NB4 (cell line): ENCODE results near the gene JMJD6.

Source experiments
- DNase-seq: peaks from one replicate; pipeline ENCODE4 v3.0.0; 2010; ENCODE audit warnings: low read depth
- H3K4me3 ChIP-seq: one replicate; pipeline ENCODE4 v1.5.1; 2011; ENCODE audit warnings: mild to moderate bottlenecking, low read depth, low read length, moderate library complexity
- CTCF ChIP-seq: IDR thresholded peaks from one replicate; pipeline ENCODE4 v1.5.1; 2012; ENCODE audit warnings: low read depth, low read length
- MYC ChIP-seq: IDR thresholded peaks from 2 replicates; pipeline ENCODE4 v1.6.1; 2011; ENCODE audit warnings: low read depth, low read length
- POLR2A ChIP-seq: IDR thresholded peaks from 2 replicates; pipeline ENCODE4 v1.6.1; 2011; ENCODE audit warnings: mild to moderate bottlenecking; ENCODE audit not compliant: insufficient read length; ENCODE audit errors: extremely low read depth
- TF ChIP-seq, protein P1 (sequence below): IDR thresholded peaks from 2 replicates; pipeline ENCODE4 v1.6.1; 2011; ENCODE audit warnings: low read depth, low read length

The JMJD6 gene

DNA sequence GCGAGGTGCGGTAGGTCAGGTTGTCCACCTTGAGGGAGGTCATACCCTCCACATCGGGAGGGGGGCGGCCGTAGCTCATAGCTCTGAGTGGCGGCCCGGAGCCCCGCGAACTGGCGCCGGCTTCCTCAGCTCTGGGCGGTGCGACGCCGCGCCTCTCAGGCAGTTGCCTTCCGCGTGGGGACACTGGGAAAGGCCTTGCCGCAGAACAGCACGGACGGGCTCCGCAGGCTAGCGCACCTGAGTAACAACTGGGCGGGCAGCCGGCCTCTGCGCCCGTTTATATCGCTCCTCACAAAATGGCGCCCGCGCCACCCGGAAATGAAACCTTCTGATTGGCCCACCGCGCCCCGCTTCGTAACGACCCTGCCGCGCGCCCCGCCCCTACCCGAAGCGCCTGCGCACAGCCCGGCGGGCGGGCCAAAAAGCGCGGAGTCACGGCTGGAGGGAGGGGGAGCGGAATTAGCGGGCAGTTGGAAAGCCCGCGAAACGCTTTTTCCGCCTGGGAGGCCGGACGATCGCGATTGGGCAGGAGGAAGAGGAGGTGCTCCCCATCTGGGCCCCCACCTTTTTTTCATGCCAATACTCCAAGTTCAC is 10.8 kb upstream of the JMJD6 start, which contains the start of gene SRSF2:
Gene SRSF2, minus strand, starts transcription at position 250 of the 594 bp plus-strand sequence. Its CDS starts 171 bp downstream, at position 79.
- TF ChIP-seq POLR2A = peak; percentile 100
- peak; percentile 88 for TF ChIP-seq MYC
- TF ChIP-seq, protein P1, sequence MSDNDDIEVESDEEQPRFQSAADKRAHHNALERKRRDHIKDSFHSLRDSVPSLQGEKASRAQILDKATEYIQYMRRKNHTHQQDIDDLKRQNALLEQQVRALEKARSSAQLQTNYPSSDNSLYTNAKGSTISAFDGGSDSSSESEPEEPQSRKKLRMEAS = peak; percentile 50
- TF ChIP-seq CTCF = no peak
- peak; percentile 99 for DNase-seq
- peak within 1 kb of the TSS; percentile 100 for H3K4me3 ChIP-seq

GRCh38 chr17:76736349-76737081 is 10.1 kb upstream of the JMJD6 start:
- H3K4me3 ChIP-seq = peak overlapping the region; percentile 100
- peak; percentile 65 for DNase-seq
- TF ChIP-seq CTCF (no peak), POLR2A (peak; percentile 29), MYC (peak; percentile 50; the same call in 1 of the 2 replicates)
- TF ChIP-seq, protein P1 = peak; percentile 86

DNA sequence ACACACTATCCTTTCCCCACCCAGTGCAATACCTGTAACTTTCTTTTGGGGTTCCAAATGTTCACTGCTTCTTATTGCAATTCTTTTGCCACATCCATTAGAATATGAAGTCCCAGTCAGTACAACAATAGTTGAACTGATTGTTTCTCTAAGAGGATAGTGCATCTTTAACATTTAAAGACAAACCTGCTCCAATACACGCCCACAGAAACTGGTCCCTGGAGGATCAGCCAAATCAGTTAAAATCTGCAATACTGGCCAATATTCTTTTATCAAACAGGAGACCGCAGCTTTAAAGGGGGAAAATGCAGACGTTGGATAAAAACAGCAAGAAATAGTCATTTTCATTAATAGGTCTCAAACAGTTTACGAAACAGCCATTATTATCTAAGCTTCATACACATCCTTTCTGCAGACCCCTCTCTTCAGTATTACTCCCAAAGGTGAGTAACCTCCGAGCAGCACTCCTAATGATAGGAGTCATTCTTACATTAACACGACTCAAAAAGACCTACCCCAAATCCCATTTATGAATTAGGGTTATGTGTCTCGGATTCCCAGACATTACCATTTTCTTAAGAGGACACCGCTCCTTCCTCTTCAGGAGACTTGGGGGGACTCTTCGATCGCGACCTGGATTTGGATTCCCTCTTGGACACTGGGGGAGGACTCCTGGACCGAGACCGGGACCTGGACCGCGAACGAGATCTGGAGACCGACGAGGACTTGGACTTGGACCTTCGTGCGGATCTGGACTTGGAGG is 9.4 kb upstream of the JMJD6 start:
- H3K4me3 ChIP-seq = peak overlapping the region; percentile 100
- no peak for TF ChIP-seq MYC
- no peak for TF ChIP-seq CTCF
- TF ChIP-seq, protein P1 = no peak
- TF ChIP-seq POLR2A = no peak
- peak; percentile 22 for DNase-seq

DNA sequence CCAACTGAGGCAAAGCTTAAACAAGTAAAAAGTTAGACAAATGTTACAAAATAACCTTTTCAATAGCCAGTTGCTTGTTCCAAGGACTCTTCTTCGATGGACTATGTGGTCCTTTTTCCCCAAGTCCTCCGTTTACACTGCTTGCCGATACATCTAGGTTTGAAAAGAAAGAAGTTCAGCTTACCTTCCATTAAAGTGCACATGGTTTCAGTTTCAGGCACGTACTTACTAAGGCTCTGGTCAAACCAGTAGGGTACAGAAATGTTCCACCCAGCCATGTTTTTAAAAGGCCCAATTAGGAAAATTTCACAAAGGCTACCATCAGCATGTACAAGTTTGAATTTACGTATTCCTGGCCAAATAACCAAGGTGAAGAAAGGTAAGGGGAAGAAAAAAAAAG is 8.6 kb upstream of the JMJD6 start:
- TF ChIP-seq, protein P1 = peak; percentile 71
- TF ChIP-seq POLR2A (no peak), MYC (peak; percentile 74)
- H3K4me3 ChIP-seq = peak overlapping the region; percentile 100
- DNase-seq = peak; percentile 66

GRCh38 chr17:76734080-76734840 is 7.9 kb upstream of the JMJD6 start:
- DNase-seq = peak; percentile 74
- peak overlapping the region; percentile 100 for H3K4me3 ChIP-seq
- TF ChIP-seq MYC (0 out of 2 replicates have a peak, but pooled peaks have one; percentile 34), CTCF (no peak), POLR2A (peak; percentile 24)
- TF ChIP-seq, protein P1 = peak; percentile 62
